Smooth muscle cell (in vitro differentiated cells): ENCODE data around the gene STRBP. TPM values are rescaled to one million over a fixed set of nuclear protein-coding genes. Genes with fewer than 3 reads are reported as not detected.

Experiments used
- DNase-seq: peaks from one replicate; lab custom pipeline; 2025; ENCODE audit not compliant: unreplicated experiment; lab: John Stamatoyannopoulos, UW
- H2AFZ ChIP-seq: fragments of 200-600 bp; sonication (generic); 2 replicates; pipeline ENCODE4 v1.6.0; 2016; ENCODE audit warnings: antibody characterized with exemption, low read depth, mild to moderate bottlenecking
- H3F3A ChIP-seq: fragments of 200-600 bp; sonication (generic); 2 replicates; pipeline ENCODE4 v1.6.0; 2017; ENCODE audit warnings: antibody characterized with exemption, low read depth
- H3K27ac ChIP-seq: fragments of 200-600 bp; sonication (generic); 2 replicates; pipeline ENCODE4 v1.5.1; 2016; ENCODE audit warnings: low read depth, mild to moderate bottlenecking
- H3K27me3 ChIP-seq: fragments of 200-600 bp; sonication (generic); 2 replicates; pipeline ENCODE4 v1.6.1; 2016; ENCODE audit warnings: low read depth, mild to moderate bottlenecking
- H3K36me3 ChIP-seq: fragments of 200-600 bp; sonication (generic); 2 replicates; pipeline ENCODE4 v1.5.1; 2016; ENCODE audit warnings: low read depth
- H3K4me1 ChIP-seq: fragments of 200-600 bp; sonication (generic); 2 replicates; pipeline ENCODE4 v1.5.1; 2016; ENCODE audit warnings: low read depth
- H3K4me2 ChIP-seq: fragments of 200-600 bp; sonication (generic); 2 replicates; pipeline ENCODE4 v1.6.0; 2016; ENCODE audit warnings: mild to moderate bottlenecking
- H3K4me3 ChIP-seq: fragments of 200-600 bp; sonication (generic); 2 replicates; pipeline ENCODE4 v1.5.1; 2016; ENCODE audit warnings: mild to moderate bottlenecking
- H3K79me2 ChIP-seq: fragments of 200-600 bp; sonication (generic); 2 replicates; pipeline ENCODE4 v1.6.0; 2016; ENCODE audit warnings: low read depth, mild to moderate bottlenecking
- H3K9ac ChIP-seq: fragments of 200-600 bp; sonication (generic); 2 replicates; pipeline ENCODE4 v1.6.0; 2016; ENCODE audit warnings: low read depth
- H3K9me3 ChIP-seq: fragments of 200-600 bp; sonication (generic); replicated peaks from 2 replicates; pipeline ENCODE4 v1.5.1; 2016; ENCODE audit warnings: low read depth
- H4K20me1 ChIP-seq: fragments of 200-600 bp; sonication (generic); 2 replicates; pipeline ENCODE4 v1.6.0; 2016; ENCODE audit warnings: low read depth
- CTCF ChIP-seq: fragments of 200-600 bp; sonication (generic); IDR thresholded peaks from 2 replicates; pipeline ENCODE4 v1.5.1; 2017; ENCODE audit warnings: borderline replicate concordance, mild to moderate bottlenecking, antibody characterized with exemption; ENCODE audit not compliant: insufficient read depth, poor library complexity, severe bottlenecking
- WGBS: methylation state at CpG from one replicate; pipeline ENCODE4 v1.1.7; 2016; ENCODE audit warnings: low lambda C conversion rate; 5-methylcytosine and 5-hydroxymethylcytosine counted together
- polyA plus RNA-seq: library from polyadenylated mRNA; unstranded; fragments of >200 nt; fragmentation: Nextera tagmentation; extraction: Ambion mirVana; gene quantifications from 2 replicates; pipeline ENCODE4 v1.2.1, GENCODE V29; 2016
- total RNA-seq: library from RNA; depleted of rRNA; stranded (reverse); fragments of >200 nt; gene quantifications from 2 replicates; pipeline ENCODE4 v1.2.3, GENCODE V29; 2014

STRBP gene
- total and polyA plus RNA-seq, 2 experiments from 2014 or later: 6.6 to 11.9 TPM

GRCh38 chr9:123112015-123112975 is 156.1 kb downstream of the STRBP start:
- Histone ChIP-seq H2AFZ (no peak overlapping the region), H3K4me3 (no peak overlapping the region), H3K27me3 (no peaks in the 10 kb centered on the region), H3K4me2 (no peak overlapping the region), H3K27ac (no peak overlapping the region), H3K4me1 (no peaks in the 10 kb centered on the region), H3K36me3 (no peaks in the 10 kb centered on the region), H4K20me1 (no peaks in the 10 kb centered on the region), H3F3A (no peaks in the 10 kb centered on the region), H3K9ac (no peak overlapping the region), H3K9me3 (no peaks in the 10 kb centered on the region), H3K79me2 (no peaks in the 10 kb centered on the region)
- DNase-seq: no peak
- no peak for TF ChIP-seq CTCF
- WGBS: 87% methylated on average over 42 of the region's 43 CpGs

DNA sequence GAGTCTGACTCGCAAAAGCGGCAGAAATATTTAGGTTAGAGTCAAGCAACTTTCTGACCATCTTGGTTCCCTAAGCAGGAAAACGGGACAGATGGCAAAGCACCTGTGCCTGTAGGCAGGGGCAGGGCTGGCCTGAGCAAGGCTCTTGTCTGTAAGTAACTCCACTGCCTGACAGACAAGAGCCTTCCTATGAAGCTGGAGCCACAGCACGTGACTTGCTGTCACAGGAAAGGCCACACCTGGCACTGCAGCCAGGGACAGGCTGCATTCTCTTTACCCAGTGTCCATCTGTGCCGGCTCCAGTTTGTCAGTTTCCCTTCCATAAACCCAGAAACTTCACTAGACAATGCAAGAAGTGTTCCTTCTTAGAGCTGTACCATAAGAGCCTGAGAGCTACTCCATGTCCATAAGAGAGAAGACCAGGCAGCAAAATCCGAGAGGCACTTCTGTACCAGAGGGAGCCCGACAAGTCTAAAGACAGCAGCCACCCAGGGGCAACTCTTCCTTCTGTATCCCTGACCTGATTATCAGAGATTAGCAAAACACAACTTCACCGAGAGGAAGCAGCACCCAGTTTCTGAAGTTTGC is 156.9 kb downstream of the STRBP start:
- Histone ChIP-seq H3K27me3 (no peaks in the 10 kb centered on the region), H3K9ac (no peak overlapping the region), H2AFZ (no peak overlapping the region), H4K20me1 (no peaks in the 10 kb centered on the region), H3K4me2 (no peak overlapping the region), H3K4me3 (no peak overlapping the region), H3F3A (no peaks in the 10 kb centered on the region), H3K36me3 (no peaks in the 10 kb centered on the region), H3K27ac (no peak overlapping the region), H3K9me3 (no peaks in the 10 kb centered on the region), H3K79me2 (no peaks in the 10 kb centered on the region), H3K4me1 (no peaks in the 10 kb centered on the region)
- no peak for TF ChIP-seq CTCF
- DNase-seq: no peak
- WGBS: 86% methylated on average over 8 of the region's 8 CpGs

- no peak for DNase-seq
- H2AFZ ChIP-seq: no peak overlapping the region
- no peak overlapping the region for H3K9ac ChIP-seq
- H3K27ac ChIP-seq: no peak overlapping the region
- no peak for TF ChIP-seq CTCF
- no peak overlapping the region for H3K4me2 ChIP-seq
- H3K36me3 ChIP-seq: no peaks in the 10 kb centered on the region
- H4K20me1 ChIP-seq: no peaks in the 10 kb centered on the region
- no peaks in the 10 kb centered on the region for H3F3A ChIP-seq
- H3K9me3 ChIP-seq: no peaks in the 10 kb centered on the region
- no peaks in the 10 kb centered on the region for H3K27me3 ChIP-seq
- H3K4me1 ChIP-seq: no peaks in the 10 kb centered on the region
- H3K4me3 ChIP-seq: no peak overlapping the region
- no peaks in the 10 kb centered on the region for H3K79me2 ChIP-seq
- 97% methylated on average over 15 of the region's 15 CpGs for WGBS
Observed at GRCh38 chr9:123109540-123110279, 158.7 kb downstream of the STRBP start.
